MV-4-11 (cell line): ENCODE results near the gene WHRN.
A peak's percentile ranks its signal among the peaks of the same experiment; 100 is the strongest.

Experiments used
- DNase-seq: peaks from one replicate; lab custom pipeline; 2025; lab: John Stamatoyannopoulos, UW

The WHRN gene

DNA sequence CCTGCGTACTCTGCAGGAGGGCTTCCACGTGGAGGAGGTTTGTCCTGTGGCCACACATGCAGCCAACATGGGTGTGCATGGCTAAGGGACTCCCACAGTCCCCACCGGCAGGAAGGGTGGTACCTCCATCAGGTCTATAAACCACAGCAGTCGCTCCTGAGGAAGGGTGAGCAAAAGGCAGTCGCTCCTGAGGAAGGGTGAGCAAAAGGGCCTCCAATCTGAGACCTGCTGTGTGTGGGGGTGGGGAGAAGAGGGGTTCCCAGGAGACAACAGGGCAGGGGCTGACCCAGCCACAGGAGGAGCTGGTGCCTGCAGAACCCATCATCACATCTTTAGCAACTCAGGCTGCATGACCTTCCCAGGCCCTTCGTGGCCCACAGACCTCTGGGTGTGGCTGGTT is 87.2 kb downstream of the WHRN start:
- DNase-seq, result no peak

DNA sequence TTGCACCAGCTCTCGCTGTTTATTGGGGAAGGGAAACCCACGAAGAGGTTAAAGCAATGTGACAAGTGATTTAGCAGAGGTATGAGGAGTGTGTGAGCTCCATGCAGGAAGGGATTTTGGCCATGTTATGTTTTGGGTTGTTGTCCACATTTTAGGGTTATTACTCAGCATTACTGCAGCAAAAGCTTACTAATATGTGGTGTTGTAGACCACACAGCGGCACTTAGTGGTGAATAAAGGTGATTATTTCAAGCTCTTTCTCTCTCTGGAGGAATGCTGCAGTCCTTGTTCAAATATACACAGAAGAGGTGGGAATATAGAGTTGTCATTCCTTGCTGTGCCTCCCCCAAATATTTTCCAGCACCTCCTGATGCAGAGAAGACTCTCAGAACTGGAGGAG is 87.8 kb downstream of the WHRN start:
- peak; percentile 79 for DNase-seq

DNA sequence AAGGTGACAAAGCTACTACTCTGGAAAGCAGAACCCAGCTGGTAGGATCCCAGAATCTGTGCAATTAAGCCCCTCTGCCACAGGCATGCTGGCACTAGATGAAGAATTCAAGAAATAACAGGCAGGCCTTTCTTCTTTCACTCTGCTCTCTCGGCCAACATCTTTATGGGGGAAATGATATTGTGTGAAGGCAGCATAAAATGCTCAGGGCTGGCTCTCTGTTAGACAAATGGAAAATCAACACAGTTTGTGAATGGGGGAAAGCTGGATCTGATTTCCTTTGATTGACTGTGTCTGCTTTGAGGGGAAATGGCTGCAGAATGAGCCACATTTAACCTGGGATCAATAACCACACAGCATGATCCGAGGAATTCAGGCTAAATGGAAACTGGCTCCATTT is 88.4 kb downstream of the WHRN start:
- no peak for DNase-seq

DNA sequence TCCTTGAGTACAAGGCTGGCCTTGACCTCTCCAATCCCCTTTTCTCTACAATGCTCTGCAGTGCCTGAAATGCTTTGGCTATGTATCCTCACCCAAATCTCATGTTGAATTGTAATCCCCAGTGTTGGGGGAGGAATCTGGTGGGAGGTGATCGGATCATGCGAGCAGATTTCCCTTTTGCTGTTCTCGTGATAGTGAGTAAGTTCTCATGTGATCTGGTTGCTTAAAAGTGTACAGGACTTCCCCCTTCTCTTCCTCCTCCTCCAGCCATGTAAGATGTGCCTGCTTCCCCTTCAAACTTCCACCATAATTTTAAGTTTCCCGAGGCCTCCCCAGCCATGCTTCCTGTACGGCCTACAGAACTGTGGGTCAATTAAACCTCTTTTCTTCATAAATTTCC is 89.0 kb downstream of the WHRN start:
- peak; percentile 47 for DNase-seq

DNA sequence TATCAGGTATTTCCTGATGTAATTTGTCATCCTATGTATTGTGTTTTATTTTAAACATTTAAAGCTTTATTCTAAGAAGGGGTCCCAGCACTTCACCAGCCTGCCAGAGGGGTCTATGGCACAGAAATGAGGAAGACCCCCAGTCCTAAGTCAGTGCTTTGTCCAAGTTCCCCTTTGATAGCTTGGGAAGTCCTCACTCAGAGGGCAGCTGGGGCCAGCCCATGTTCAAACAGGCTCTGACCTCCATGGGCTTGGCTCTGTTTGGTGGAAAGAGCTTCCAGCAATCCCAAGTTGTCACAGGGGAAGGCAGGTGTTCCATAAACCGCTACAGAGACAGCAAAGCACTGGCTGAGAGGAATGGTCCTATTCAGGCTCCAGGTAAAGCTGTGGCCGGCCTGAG is 90.9 kb downstream of the WHRN start:
- no peak for DNase-seq

DNA sequence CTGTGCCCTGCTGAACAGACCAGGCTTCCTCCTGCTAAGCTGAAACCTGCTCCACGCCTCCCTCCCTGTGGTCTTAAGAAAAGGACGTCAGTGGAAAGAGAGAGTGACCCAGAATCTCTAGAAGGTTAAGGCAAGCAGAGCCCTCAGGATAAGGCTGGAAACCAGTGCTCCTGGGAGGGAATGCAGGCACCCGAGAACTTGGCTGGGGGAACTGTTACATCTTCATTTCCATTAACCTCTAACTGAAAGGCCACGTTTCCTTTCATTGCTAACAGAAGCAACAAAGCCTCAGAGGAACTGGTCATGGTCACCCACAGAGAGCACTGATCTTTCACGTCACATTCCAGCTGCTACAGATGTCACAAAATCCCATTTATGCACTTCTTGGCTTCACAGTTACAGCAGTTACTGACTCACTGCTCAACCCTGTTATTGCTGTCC is 91.4 kb downstream of the WHRN start:
- DNase-seq, result peak; percentile 84

DNA sequence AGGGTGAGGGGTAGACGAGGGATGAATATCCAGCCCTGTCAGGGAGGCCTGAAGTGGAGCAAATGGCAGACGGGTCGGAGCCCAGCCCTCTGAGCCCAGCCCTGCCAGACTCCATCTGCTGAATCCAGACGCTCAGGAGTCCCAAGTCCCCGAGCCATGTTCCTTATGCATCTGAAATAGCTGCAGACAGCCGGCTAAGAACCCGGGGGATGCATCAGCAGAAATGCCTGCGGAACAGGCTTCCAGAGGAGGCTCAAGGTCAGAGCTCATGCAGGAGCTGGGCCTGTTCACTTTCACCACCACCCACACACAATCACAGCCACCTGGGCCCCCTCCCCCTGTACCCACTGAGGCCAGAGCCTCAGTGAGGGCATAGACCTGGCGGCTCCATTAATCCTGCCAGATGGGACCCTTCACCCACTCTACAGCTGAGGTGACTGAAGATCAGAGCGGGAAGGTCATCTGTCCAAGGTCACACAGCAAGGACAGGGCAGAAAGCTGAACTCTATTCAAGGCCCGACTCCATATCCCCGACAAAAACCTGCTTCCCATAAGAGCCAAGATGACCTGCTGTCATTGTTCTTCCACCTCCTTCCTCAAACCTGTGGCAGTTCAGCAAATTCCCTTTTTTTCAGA is 93.1 kb downstream of the WHRN start:
- DNase-seq, result no peak

DNA sequence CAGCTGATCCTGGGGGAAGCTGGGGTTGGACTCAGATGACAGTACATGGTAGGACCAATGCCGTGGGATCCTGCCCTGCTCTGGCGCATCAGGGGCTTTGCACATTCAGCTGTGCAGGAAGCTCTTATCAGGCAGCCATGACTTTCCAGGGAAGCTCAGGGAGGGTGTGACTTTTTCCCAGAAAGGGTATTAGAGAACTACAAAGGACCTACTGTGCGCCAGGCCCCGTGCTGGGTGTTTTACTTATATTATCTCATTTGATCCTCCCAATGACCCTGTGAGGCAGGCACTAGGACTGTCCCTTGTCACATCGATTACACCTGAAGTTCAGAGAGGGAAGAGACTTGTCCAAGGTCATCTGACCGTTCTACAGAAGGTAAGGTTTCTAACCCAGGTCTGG is 93.8 kb downstream of the WHRN start:
- DNase-seq, result no peak

DNA sequence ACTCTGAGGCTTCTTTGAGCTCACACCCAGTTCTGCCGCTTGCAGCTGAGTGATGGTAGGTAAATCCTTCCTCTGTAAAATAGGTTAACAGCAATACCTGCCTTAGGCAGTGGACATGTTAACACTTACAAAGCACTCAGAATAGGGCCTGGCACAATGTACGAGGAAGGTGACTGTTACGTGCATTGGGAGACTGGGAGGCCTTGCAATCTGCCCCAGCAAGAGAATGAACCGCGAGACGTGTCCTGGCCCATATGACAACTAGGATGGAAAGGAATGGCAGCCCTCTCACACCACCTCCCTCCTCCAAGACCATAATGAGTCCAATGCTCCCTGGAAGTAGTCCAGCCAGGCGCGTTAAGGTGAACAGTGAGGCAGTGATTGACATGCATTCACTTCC is 94.4 kb downstream of the WHRN start:
- DNase-seq, result no peak

DNA sequence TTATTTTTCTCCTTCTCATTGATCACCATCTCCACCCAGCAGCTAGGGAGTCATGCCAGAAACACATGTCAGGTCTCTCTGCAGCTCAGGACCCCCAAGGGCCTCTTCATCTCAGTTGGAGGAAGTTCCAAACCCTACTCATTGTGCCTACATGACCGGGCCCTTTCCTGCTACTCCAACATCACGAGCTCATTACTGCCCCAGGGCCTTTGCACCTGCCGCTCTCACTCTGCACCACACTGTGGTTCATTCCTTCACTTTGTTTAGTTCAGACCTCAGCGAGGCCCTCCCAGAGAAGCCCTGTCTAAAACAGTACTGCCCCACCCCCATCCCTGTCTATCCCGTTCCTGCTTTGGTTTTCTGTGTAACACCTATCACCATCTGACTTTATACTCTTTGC is 95.4 kb downstream of the WHRN start:
- DNase-seq, result no peak

DNA sequence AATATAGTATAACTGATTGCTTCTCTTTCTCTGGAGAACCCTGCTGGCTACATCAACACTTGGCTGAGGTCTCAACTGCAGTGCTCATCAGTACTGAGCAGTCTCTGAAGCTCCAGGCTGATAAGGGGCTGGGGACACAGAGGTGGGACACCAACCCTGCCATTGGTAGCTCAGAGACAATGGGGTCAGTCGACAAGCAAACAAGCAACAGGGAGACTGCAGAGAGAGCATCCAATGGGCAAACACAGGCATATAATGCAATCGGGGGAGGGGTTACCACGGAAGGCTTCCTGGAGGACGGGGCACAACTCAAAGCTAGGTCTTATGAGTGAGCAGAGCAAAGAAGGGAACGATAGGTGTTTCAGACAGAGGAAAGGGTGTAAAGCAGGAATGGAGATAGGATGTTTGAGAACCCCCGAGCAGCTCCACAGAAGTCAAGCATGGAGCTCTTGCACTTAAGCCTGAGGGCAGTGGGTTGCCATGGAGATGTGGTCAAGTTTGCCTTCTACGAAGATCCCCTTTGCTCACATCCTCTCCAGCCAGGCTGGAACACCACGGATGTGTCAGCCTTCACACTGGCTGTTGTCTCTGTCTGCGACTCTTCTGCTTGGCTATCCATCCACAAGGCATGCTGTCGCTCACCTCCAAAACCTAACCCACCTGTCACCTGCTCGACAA is 96.0 kb downstream of the WHRN start:
- DNase-seq, result peak; percentile 94

DNA sequence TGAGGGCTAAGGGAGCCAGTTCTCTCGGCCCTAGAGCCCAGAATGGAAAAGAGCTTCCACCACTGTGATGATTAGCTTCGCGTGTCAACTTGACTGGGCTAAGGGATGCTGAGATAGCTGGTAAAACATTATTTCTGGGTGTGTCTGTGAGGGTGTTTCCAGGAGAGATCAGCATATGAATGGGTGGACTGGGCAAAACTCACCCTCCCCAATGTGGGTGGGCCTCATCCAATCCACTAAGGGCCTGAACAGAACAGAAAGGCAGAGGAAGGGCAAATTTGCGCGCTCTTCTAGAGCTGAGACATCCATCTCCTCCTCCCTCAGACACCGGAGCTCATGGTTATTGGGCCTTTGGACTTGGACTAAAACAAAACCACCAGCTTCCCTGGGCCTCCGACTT is 96.6 kb downstream of the WHRN start:
- no peak for DNase-seq

DNA sequence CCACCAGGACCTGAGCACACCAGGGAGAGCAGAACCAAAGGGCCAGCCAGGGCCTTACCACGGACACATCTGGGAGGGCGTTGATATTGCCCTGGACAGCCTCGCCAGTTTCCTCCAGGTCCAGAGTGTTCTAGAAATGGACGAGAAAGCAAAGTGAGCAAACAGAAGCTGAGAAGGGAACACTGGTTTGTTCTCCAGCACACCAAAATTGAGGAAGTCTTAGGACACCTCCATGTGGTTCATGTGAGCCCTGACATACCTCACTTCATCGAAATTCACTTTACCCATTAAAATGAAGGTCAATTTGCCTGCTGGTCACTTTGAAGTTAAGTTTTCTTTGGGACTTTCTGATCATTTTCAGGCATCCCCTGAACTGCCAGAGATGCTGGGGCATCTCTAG is 97.4 kb downstream of the WHRN start:
- DNase-seq, result no peak

DNA sequence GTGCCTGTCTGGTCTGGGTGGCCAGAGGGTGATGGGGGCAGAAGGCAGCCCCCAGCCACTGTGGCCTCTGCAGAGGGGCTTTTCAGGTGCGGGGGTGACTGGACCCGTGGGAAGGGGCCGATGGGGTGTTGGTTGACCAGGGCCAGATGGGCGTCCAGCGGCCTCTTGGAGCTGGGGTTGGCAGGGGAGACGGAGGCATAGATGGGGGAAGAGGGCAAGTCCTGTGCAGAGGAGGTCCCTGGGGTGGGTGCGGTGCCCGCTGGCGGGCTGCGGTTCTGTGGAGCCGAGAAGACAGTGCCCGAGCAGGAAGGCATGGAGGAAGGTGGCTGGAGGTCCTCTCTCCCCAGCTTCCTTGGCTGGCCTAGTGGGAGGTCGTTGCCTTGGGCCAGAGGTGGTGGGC is 98.8 kb downstream of the WHRN start:
- no peak for DNase-seq

DNA sequence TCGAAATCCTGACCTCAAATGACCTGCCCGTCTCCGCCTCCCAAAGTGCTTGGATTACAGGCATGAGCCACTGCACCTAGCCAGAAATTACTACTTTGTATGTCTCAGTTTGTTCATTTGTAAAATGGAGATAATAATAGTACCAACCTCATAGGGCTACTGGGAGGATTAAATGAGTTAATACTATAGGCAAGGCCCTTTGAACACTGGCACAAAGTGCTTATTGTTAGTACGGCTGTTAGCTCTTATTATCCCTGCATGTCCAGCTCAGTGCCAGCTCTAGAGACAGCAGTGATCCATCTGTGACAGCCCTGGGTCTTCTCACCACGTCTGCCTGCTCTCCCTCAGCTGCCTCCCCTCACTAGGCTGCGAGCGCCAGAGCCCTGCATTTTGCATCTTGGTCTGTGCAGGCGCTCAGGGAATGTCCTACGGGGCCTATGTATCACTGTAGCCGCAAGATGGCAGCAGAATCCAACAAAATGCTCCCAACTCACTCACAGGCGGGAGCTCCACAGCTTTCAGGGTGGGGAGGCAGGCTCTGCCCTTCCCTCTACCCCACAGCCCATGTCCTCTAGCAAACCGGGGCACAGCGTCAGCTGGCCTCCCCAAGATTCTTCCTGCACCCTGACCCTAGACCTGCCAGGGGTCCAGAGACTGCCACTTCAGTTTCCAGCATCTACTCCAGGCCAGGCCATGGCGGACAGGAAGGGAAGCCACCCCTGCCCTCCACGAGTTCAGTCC is 99.8 kb downstream of the WHRN start:
- DNase-seq, result peak; percentile 79

DNA sequence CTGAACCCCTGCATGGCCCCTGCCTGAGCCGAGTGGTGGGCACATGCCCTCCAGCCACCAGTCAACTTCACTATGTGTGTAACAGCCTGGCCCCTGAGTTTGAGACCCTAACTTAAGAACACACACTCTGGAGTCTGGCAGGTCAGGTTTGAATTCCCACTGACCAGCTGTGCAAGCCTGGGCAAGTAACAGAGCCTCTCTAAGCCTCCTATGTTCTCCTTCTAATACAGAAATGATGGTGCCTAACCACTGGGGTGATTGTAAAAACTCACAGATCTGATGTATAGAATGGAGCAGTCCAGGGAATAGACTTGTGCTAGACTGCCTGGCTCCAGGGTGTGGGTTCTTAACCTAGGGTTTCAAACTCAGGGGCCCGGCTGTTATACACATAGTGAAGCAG is 100.7 kb downstream of the WHRN start:
- DNase-seq, result no peak

DNA sequence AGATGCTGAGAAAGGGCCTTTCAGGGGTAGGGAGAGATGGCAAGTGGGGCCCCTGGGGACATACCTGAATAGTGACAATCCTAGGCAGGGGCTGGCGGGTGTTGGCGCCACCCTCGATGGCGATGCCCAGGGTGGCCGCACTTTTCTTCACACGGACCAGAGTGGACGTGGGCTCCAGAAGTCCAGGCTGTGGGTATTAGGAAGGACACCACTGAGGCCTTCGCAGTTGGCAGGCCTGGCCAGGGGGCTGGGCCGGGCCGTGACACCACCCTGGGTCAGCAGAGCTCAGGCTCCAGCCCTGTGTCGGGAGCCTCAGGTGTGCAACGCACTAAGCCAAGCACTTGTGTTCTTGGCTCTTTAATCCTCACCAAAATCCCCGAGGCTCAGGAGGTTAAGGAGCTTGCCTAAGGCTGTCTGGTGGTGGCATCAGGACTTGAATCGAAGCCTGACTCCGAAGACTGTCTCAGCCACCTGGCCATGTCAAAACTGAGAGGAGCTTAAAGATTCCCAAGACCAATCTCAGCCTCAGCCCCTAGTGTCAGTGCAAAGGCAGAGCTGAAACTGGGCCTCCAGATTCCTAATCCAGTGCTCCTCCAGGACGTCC is 102.0 kb downstream of the WHRN start:
- no peak for DNase-seq

DNA sequence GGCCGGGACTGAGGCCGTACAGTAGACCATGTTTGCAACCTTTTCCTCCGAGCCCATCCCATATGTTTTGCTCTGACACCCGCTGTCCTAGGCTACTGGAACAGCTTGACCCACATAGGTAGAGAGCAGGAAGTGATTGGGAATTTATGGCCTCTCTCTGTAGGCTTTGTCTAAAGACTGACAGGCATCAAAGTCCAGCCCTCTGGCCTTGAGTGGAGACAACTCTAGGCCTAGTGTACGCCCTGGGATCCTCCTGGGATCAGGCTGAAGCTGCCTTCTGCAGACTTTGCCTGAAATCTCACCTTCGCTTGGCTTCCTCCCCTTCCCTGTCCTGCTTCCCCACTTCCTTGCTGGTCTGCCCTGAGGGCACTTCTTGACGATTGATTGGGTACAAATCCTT is 103.9 kb downstream of the WHRN start:
- DNase-seq, result no peak

DNA sequence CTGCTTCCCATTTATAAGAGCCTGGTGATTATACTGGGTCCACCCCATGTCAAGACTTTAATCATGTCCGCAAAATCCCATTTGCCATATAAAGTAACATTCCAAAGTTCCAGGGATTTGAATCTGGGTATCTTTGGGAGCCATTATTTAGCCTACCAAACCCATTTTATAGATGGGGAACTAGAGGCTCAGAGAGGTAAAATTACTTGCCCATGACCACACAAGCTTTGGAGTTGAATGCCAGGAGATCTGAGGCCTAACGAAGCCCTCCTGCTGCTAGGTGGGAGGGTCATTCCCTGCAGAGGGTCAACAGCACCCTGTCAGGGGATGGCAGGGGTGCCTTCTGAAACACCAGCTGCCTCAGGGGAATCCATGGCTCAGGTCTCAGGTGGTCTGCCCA is 104.5 kb downstream of the WHRN start:
- no peak for DNase-seq

DNA sequence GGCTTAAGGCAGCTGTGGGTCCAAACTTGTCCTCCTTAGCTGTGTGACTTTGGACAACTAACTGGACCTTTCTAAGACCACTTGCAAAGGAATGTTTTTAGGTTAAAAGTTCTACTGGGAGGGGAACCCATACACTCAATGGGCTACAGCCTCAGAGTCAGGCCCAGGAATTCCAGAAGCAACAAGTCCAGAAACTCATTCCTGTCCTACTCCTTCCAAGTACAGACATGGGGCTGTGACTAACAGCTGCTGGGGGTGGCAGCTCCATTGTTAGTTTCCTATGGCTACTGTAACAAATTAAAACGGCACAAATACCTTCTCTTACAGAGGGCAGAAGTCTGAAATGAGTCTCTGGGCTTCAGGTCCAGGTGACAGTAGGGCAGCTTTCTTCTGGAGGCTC is 105.1 kb downstream of the WHRN start:
- no peak for DNase-seq

DNA sequence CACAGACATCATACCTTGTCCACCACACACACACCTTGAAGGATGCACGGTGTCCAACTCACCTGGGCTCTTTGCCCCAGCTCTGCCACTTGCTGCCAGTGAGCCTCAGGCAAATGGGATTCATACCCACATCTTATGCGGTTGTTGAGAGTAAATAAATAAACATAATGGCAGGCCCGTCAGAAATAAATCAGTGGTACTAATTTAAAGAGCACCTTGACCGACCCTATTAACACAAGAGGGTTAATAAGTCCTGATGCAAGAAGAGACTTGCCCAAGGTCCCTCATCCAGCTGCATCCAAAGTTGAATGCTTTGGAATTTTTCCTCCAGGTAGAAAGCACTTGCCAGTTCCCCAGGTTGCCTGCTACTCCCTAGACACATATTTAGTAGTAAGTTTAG is 105.9 kb downstream of the WHRN start:
- no peak for DNase-seq

DNA sequence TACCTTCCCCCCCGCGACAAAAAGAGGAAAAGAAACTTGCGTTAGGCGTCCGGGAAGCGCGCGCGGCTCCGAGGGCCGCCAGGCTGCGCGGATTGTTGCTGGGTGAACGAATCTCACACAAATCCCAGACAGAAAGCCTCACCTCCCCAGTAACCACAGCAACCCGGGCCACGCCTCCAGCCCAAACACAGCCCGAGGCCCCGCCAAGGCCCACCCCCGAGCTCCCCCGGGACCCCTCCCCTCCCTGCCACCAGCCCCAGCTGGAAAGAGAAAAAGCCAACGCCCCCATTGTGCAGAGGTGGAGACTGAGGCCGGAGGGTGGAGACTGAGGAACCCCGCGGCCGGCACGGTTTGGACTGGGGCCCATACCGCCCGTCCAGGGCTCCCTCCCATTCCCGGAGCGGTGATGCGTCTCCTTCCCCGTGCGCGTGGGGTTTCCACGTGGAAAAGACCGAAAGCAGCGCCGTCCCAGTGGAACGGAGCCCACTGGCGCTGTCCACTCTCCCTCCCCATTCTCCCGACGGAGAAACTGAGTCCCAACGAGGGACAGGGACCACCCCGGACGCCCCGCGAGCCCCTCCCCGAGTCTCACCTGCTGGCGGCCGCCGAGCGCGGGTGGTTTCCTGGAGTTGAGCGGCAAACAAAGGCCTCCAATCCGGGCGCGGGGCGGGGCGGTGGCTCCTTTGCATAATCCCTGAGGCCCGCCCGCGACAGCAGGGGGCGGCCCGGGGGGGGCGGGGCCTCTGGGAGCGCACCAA is 107.2 kb downstream of the WHRN start:
- peak; percentile 94 for DNase-seq
